ENCODE measurements around the gene SVIP.

The SVIP gene

DNA sequence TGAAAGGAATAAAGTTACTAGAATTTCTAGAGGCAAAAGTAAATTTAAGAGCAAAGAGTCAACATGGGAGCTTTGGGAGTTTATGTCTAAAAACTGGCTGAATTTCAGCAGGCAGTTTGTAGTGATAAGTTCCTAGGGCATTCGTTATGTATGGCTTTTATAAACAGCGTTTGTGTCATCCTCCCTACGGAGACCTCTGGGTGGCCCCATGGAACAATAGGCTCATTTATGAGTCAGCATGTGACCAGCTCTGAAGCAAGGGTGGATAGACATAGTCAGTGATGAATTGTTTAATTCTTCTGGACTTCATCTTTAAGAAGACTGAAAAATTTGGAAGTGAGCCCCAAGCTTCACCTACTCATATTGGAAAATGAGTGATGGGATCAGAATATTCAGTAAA is 37.1 kb downstream of the SVIP start:
- peak; percentile 27 for DNase-seq (ENCODE audit: low spot score)

GRCh38 chr11:22787551-22788162 is 41.9 kb downstream of the SVIP start:
- peak; percentile 57 for DNase-seq (ENCODE audit: low spot score)

GRCh38 chr11:22787055-22787454 is 42.5 kb downstream of the SVIP start:
- no peak for DNase-seq (ENCODE audit: low spot score)

DNA sequence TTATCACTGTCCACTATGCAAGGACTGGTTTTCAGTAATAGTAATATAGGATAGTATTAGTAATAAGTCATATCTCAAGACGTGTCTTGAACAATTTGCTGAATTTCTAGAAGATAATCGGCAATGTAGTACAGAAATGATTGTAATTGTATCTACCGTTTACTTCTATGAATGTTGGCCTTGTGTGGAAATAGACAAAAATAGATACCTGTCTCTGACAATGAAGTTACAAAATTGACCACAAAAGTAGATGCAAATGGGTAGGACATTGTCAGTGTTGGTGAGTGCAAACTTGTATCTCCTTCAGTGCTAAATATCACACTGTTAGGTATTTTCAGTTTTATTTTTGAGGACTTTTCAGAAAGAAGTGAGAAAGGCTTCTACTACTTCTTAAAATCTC is 43.1 kb downstream of the SVIP start:
- DNase-seq (ENCODE audit: low spot score) = no peak

DNA sequence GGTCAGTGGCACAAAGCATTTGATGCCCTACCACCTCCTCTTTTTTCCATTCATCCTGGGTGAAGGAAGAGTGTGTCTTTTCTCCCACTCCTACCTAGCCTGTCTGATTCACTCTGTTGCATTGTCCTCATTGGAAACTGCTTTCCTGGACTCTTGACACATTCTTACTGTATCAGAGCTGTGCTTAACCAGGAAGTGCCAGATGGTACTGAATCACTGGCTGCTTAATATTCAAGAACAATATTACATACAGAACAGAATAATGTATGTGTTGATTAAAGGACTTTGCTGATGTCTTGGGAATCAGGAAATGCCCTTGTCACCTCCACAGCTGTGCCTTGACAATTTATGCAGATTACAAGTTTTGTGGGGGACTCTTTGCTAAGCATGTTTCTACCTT is 44.4 kb downstream of the SVIP start:
- DNase-seq (ENCODE audit: low spot score) = no peak

DNA sequence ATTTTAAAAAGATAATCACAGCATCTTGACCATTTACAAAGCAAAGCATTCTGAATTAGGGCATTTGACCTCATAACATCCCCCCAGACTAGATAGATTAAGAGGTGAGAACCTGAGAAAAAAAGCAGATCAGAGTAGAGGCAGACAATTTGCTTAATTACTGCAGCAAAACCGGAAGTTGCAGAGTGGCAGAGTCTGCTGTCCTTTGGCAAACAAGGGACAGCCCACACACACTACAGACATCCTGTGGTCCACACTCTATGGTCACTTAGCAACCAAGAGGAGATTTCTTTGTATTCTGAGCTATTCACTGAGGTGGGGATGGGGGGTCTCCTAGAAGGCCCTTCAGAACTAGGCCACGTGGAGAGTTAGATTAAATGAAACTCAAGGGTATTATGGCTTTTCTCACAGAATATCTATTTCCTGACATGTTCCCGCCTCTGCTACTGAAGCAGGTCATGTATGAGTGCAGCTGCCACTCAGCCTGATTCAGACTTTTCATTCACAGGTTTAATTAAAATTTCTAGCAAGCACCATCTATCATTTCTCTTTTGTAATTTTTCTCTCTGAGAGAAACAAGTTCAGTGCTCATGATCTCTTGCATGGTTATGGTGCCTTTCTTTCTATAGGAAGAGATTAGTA is 48.5 kb downstream of the SVIP start:
- no peak for DNase-seq (ENCODE audit: low spot score)

GRCh38 chr11:22779850-22780249 is 49.8 kb downstream of the SVIP start:
- no peak for DNase-seq (ENCODE audit: low spot score)

DNA sequence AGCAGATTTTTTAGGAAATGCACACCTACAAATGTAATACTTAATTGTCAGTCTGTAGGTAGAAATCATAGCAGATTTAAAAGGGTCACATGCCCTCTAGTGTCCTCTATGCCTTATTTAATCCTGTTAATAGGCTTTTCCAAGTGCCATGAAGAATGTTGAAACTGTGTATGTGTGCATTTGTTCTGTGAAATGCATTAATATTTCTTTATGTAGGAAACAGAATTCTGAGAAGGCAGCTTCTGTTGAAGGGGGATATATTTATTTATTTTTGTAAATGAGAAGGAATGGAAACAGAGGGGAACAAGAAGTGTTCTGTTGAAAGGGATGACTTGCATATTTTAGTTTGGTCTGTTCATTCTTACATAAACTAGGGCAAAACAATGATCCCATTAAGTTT is 51.0 kb downstream of the SVIP start:
- DNase-seq (ENCODE audit: low spot score) = no peak

GRCh38 chr11:22775248-22775647 is 54.4 kb downstream of the SVIP start:
- no peak for DNase-seq (ENCODE audit: low spot score)

DNA sequence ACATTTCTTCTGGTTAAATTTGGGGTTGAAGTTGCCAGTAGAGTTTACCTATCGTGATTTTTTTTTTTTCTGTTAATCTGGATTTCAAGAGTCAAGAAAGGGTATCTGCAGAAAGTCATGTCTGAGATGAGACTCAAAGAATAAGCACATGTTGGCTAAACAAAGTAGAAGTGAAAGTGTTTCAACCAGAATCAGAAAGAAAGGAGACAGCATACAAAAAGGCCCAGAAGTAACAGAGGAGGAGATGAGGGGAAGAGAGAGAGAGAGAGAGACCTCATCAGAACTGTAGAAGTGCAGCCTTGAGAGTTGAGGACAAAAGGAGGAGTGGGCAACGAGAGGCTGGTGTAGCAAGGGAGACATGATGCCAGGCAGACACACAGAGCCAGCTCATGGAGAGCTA is 54.9 kb downstream of the SVIP start:
- no peak for DNase-seq (ENCODE audit: low spot score)

- DNase-seq (ENCODE audit: low spot score) = no peak
Observed at GRCh38 chr11:22769081-22769480, 60.5 kb downstream of the SVIP start.
